Keratinocyte (primary cell): ENCODE measurements around the gene PCDHGB4. TPM values are rescaled to one million over a fixed set of nuclear protein-coding genes. Genes with fewer than 3 reads are reported as not detected.

Experiments used
- DNase-seq: peaks from one replicate; pipeline ENCODE4 v3.0.0-alpha.2; 2011; ENCODE audit warnings: low read depth, missing footprints, low spot score
- FAIRE-seq: peaks from 2 replicates; lab custom pipeline; 2011; peaks lifted over from hg19 to GRCh38; lab: Jason Lieb, UNC
- H2AFZ ChIP-seq: 2 replicates; pipeline ENCODE4 v1.6.0; 2012; ENCODE audit warnings: low read length, control low read depth, inconsistent platforms; ENCODE audit not compliant: control insufficient read depth
- H3K27ac ChIP-seq: 2 replicates; pipeline ENCODE4 v1.5.1; 2011; ENCODE audit warnings: low read length; ENCODE audit not compliant: control insufficient read depth, insufficient read depth
- H3K27me3 ChIP-seq: 3 replicates; pipeline ENCODE4 v1.6.0; 2011; ENCODE audit warnings: low read length; ENCODE audit not compliant: control insufficient read depth, insufficient read depth; ENCODE audit errors: extremely low read depth
- H3K36me3 ChIP-seq, 2 experiments: 2 replicates in 1 of 2; 3 replicates in 1 of 2; pipeline ENCODE4 v1.5.1; 2011; ENCODE audit warnings: low read length in 2 of 2, mild to moderate bottlenecking in 1 of 2; ENCODE audit not compliant: control insufficient read depth in 2 of 2, insufficient read depth in 2 of 2; ENCODE audit errors: extremely low read depth in 1 of 2
- H3K4me1 ChIP-seq: 3 replicates; pipeline ENCODE4 v1.5.1; 2011; ENCODE audit warnings: low read length; ENCODE audit not compliant: control insufficient read depth, insufficient read depth; ENCODE audit errors: extremely low read depth
- H3K4me2 ChIP-seq: 3 replicates; pipeline ENCODE4 v1.6.0; 2011; ENCODE audit warnings: low read depth, low read length; ENCODE audit not compliant: control insufficient read depth, insufficient read depth; ENCODE audit errors: extremely low read depth
- H3K4me3 ChIP-seq, 3 experiments: fragments of 200-600 bp in 1 of 3; sonication (generic) in 1 of 3; 2 replicates in 2 of 3; 3 replicates in 1 of 3; pipeline ENCODE4 v1.5.1; 2011 to 2016; ENCODE audit warnings: low read length in 3 of 3, mild to moderate bottlenecking in 3 of 3, control low read depth in 2 of 3, inconsistent platforms in 1 of 3, low read depth in 1 of 3, mixed read lengths in 1 of 3, mixed run types in 1 of 3, moderate library complexity in 1 of 3; ENCODE audit not compliant: control insufficient read depth in 2 of 3, insufficient read depth in 2 of 3; ENCODE audit errors: extremely low read depth in 1 of 3
- H3K79me2 ChIP-seq: 2 replicates; pipeline ENCODE4 v1.6.0; 2012; ENCODE audit warnings: low read length; ENCODE audit not compliant: control insufficient read depth, insufficient read depth
- H3K9ac ChIP-seq: 3 replicates; pipeline ENCODE4 v1.6.0; 2011; ENCODE audit warnings: low read length; ENCODE audit not compliant: control insufficient read depth, insufficient read depth; ENCODE audit errors: extremely low read depth
- H3K9me1 ChIP-seq: 3 replicates; pipeline ENCODE4 v1.6.0; 2011; ENCODE audit warnings: low read length; ENCODE audit not compliant: control insufficient read depth, insufficient read depth; ENCODE audit errors: extremely low read depth
- H3K9me3 ChIP-seq: 2 replicates; pipeline ENCODE4 v1.5.1; 2012; ENCODE audit warnings: low read depth, low read length; ENCODE audit not compliant: control insufficient read depth
- H4K20me1 ChIP-seq: 3 replicates; pipeline ENCODE4 v1.6.0; 2011; ENCODE audit warnings: low read length; ENCODE audit not compliant: control insufficient read depth, insufficient read depth; ENCODE audit errors: extremely low read depth
- EZH2 ChIP-seq: IDR thresholded peaks from one replicate; pipeline ENCODE4 v1.6.1; 2012; ENCODE audit warnings: inconsistent platforms, mild to moderate bottlenecking, low read length, moderate library complexity
- dilution Hi-C: fragments of 300-500 bp; cut with MboI; formaldehyde crosslinking; loops from one replicate; pipeline ENCODE4 v1.7.0; 2020; ENCODE audit warnings: low sequenced_read_pairs; ENCODE audit not compliant: extremely low pct_ligation_motif_present
- polyA plus RNA-seq, 5 experiments: library from polyadenylated mRNA; depleted of rRNA in 3 of 5; stranded (reverse) in 3 of 5; stranded (forward) in 1 of 5; unstranded in 1 of 5; fragments of >200 nt; gene quantifications; 1 replicate in 1 of 5; 2 replicates in 3 of 5; 3 replicates in 1 of 5; pipeline versions ENCODE4 v1.2.1 to v1.2.3, GENCODE V29; 2011 to 2012; ENCODE audit warnings: missing spikeins in 2 of 5, low read depth in 1 of 5, low replicate concordance in 1 of 5
- TF ChIP-seq, protein P1 (sequence below), 3 experiments: IDR thresholded peaks in 1 of 3; conservative IDR thresholded peaks in 1 of 3; optimal IDR thresholded peaks in 1 of 3; 2 replicates in 2 of 3; 3 replicates in 1 of 3; pipeline versions ENCODE3 to v1.5.1; 2011; ENCODE audit warnings: low read length in 3 of 3, mild to moderate bottlenecking in 3 of 3, moderate library complexity in 2 of 3, control low read depth in 1 of 3, inconsistent platforms in 1 of 3; ENCODE audit not compliant: insufficient read depth in 2 of 3; ENCODE audit errors: extremely low read depth in 1 of 3

The PCDHGB4 gene
- polyA plus RNA-seq, 1 donor (not counting 4 experiments of a cell fraction or from before 2014, with no cell fraction given): 1.6 TPM

DNA sequence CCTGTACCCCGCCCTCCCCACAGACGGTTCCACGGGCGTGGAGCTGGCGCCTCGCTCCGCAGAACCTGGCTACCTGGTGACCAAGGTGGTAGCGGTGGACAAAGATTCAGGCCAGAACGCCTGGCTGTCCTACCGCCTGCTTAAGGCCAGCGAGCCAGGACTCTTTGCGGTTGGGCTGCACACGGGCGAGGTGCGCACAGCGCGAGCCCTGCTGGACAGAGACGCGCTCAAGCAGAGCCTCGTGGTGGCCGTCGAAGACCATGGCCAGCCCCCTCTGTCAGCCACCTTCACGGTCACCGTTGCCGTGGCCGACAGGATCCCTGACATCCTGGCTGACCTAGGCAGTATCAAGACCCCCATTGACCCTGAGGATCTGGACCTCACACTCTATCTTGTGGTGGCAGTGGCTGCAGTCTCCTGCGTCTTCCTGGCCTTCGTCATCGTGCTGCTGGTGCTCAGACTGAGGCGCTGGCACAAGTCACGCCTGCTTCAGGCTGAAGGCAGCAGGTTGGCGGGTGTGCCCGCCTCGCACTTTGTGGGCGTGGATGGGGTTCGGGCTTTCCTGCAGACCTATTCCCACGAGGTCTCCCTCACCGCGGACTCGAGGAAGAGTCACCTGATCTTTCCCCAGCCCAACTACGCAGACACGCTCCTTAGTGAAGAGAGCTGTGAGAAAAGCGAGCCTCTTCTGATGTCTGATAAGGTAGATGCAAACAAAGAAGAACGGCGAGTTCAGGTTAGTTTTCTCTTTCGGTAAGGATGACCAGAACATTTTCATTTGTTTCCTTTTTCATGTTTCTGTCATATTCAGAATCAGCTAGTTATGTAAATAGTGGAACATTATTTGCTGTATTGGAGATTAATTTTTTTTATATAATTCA lies 21.2 kb upstream of the PCDHGB4 start:
- TF ChIP-seq, protein P1, sequence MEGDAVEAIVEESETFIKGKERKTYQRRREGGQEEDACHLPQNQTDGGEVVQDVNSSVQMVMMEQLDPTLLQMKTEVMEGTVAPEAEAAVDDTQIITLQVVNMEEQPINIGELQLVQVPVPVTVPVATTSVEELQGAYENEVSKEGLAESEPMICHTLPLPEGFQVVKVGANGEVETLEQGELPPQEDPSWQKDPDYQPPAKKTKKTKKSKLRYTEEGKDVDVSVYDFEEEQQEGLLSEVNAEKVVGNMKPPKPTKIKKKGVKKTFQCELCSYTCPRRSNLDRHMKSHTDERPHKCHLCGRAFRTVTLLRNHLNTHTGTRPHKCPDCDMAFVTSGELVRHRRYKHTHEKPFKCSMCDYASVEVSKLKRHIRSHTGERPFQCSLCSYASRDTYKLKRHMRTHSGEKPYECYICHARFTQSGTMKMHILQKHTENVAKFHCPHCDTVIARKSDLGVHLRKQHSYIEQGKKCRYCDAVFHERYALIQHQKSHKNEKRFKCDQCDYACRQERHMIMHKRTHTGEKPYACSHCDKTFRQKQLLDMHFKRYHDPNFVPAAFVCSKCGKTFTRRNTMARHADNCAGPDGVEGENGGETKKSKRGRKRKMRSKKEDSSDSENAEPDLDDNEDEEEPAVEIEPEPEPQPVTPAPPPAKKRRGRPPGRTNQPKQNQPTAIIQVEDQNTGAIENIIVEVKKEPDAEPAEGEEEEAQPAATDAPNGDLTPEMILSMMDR (optimal IDR thresholded peaks at IDR 0.05 in 1 of 3, IDR thresholded peaks at IDR 0.05 in 1 of 3, conservative IDR thresholded peaks at IDR 0.05 in 1 of 3; ENCODE audit: extremely low read depth in 1 of 3, insufficient read depth in 2 of 3, low read length in 3 of 3): no peak
- Histone ChIP-seq H3K27ac (no peak overlapping the region), H2AFZ (no peak overlapping the region), H4K20me1 (no peaks in the 10 kb centered on the region), H3K4me1 (no peaks in the 10 kb centered on the region), H3K79me2 (no peaks in the 10 kb centered on the region), H3K9me1 (no peaks in the 10 kb centered on the region), H3K4me2 (no peak overlapping the region), H3K4me3 (no peak overlapping the region), H3K9me3 (peaks cover 24% of the 10 kb centered on the region), H3K36me3 (no peaks in the 10 kb centered on the region), H3K9ac (no peak overlapping the region), H3K27me3 (peaks cover 42% of the 10 kb centered on the region)
- FAIRE-seq (no peak), DNase-seq (no peak)
- dilution Hi-C loops: no loop called here

DNA sequence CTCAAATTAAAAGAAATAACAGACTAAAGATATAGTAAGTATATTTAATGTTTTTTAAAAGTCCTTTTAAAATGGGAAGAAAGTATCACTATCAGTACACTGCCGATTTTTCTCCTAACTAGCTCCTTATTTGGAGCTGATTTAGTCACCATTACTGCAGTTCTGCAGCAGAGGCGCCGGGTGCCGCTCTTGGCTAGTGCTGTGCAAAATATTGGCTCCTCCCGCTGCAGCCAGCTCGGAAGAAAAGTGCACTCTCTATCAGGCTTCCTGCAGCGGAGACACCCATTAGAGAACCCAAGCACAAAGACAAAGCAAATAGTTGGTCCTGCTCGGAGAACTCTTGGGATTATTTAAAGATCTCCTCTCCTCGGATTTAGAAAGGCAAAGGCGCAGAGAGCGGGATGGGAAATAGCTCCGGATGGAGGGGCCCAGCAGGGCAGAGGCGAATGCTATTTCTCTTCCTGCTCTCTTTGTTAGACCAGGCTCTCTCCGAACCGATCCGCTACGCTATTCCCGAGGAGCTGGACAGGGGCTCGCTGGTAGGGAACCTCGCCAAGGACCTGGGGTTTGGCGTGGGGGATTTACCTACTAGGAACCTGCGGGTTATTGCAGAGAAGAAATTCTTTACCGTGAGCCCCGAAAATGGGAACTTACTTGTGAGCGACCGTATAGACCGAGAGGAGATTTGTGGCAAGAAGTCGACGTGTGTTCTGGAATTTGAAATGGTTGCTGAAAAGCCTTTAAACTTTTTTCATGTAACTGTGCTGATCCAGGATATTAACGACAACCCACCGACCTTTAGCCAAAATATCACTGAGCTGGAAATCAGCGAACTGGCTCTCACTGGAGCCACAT lies 17.3 kb upstream of the PCDHGB4 start, which contains the start of gene PCDHGB3:
PCDHGB3 (plus strand) TSS at position 249 of the 855 bp plus-strand sequence; CDS start at position 402, 153 bp downstream.
- no peak within 1 kb of the TSS for H3K27ac ChIP-seq
- H3K9ac ChIP-seq: no peak within 1 kb of the TSS
- H4K20me1 ChIP-seq: no peaks in the 10 kb centered on the region
- H3K36me3 ChIP-seq: no peaks in the 10 kb centered on the region
- H2AFZ ChIP-seq: peak within 1 kb of the TSS; percentile 33
- DNase-seq (no peak), FAIRE-seq (no peak)
- no peaks in the 10 kb centered on the region for H3K4me1 ChIP-seq
- H3K9me3 ChIP-seq: peaks cover 33% of the 10 kb centered on the region
- H3K4me3 ChIP-seq: peak within 1 kb of the TSS in 2 of 3 experiments; percentile 1 to 31
- no peaks in the 10 kb centered on the region for H3K9me1 ChIP-seq
- no peaks in the 10 kb centered on the region for H3K79me2 ChIP-seq
- TF ChIP-seq, protein P1 (optimal IDR thresholded peaks at IDR 0.05 in 1 of 3, IDR thresholded peaks at IDR 0.05 in 1 of 3, conservative IDR thresholded peaks at IDR 0.05 in 1 of 3; ENCODE audit: extremely low read depth in 1 of 3, insufficient read depth in 2 of 3, low read length in 3 of 3): peak; percentile 30 to 55 (median 31)
- no peak for TF ChIP-seq EZH2
- H3K27me3 ChIP-seq: peaks cover 42% of the 10 kb centered on the region
- dilution Hi-C loops: no loop called here
- H3K4me2 ChIP-seq: peak within 1 kb of the TSS; percentile 29
